OCI-LY1 (cell line): ENCODE measurements around the gene SLC43A2.

Experiments
- H2AFZ ChIP-seq: fragments of 200-600 bp; sonication (generic), shearing (Covaris generic); 2 replicates; pipeline ENCODE4 v1.6.0; 2014; ENCODE audit warnings: antibody characterized with exemption, mild to moderate bottlenecking, low read length
- H3F3A ChIP-seq: fragments of 200-600 bp; sonication (generic), shearing (Covaris generic); 2 replicates; pipeline ENCODE4 v1.6.0; 2014; ENCODE audit warnings: mild to moderate bottlenecking, antibody characterized with exemption, low read length, moderate library complexity; ENCODE audit not compliant: insufficient read depth
- H3K27ac ChIP-seq: fragments of 200-600 bp; sonication (generic); 2 replicates; pipeline ENCODE4 v1.5.1; 2014; ENCODE audit warnings: low read length, mixed run types, mild to moderate bottlenecking, low read depth; ENCODE audit not compliant: poor library complexity, severe bottlenecking
- H3K27me3 ChIP-seq: fragments of 200-600 bp; sonication (generic); 2 replicates; pipeline ENCODE4 v1.6.0; 2014; ENCODE audit warnings: antibody characterized with exemption, mild to moderate bottlenecking, low read length, moderate library complexity; ENCODE audit not compliant: insufficient read depth
- H3K36me3 ChIP-seq: fragments of 200-600 bp; sonication (generic); 2 replicates; pipeline ENCODE4 v1.6.1; 2014; ENCODE audit warnings: mild to moderate bottlenecking, antibody characterized with exemption, low read length, moderate library complexity, mixed read lengths; ENCODE audit not compliant: insufficient read depth
- H3K4me1 ChIP-seq: fragments of 200-600 bp; sonication (generic); 2 replicates; pipeline ENCODE4 v1.5.1; 2014; ENCODE audit warnings: mild to moderate bottlenecking, low read length, moderate library complexity; ENCODE audit not compliant: insufficient read depth, severe bottlenecking
- H3K4me2 ChIP-seq: fragments of 200-600 bp; sonication (generic), shearing (Covaris generic); 2 replicates; pipeline ENCODE4 v1.6.1; 2014; ENCODE audit warnings: low read length
- H3K4me3 ChIP-seq: fragments of 200-600 bp; sonication (generic); 2 replicates; pipeline ENCODE4 v1.5.1; 2014; ENCODE audit warnings: low read length, low read depth, mild to moderate bottlenecking, mixed read lengths; ENCODE audit not compliant: poor library complexity, severe bottlenecking
- H3K79me2 ChIP-seq: fragments of 200-600 bp; shearing (Covaris generic); 2 replicates; pipeline ENCODE4 v1.6.1; 2016; ENCODE audit warnings: mixed run types, low read length, mixed read lengths; ENCODE audit not compliant: insufficient read depth
- H3K9ac ChIP-seq: fragments of 200-600 bp; sonication (generic), shearing (Covaris generic); 2 replicates; pipeline ENCODE4 v1.6.1; 2014; ENCODE audit warnings: mild to moderate bottlenecking, low read length, mixed read lengths
- H3K9me2 ChIP-seq: fragments of 200-600 bp; sonication (generic), shearing (Covaris generic); 2 replicates; pipeline ENCODE4 v1.6.1; 2014; ENCODE audit warnings: low read depth, mild to moderate bottlenecking, low read length, mixed read lengths
- H3K9me3 ChIP-seq: fragments of 200-600 bp; shearing (Covaris generic); 2 replicates; pipeline ENCODE4 v1.6.1; 2014; ENCODE audit warnings: low read length, mixed read lengths
- H4K20me1 ChIP-seq: fragments of 200-600 bp; sonication (generic), shearing (Covaris generic); 2 replicates; pipeline ENCODE4 v1.6.0; 2016; ENCODE audit warnings: mild to moderate bottlenecking, low read length; ENCODE audit not compliant: insufficient read depth
- EZH2 ChIP-seq: fragments of 200-600 bp; sonication (generic), shearing (Covaris generic); IDR thresholded peaks from 2 replicates; pipeline ENCODE4 v1.8.0; 2017; ENCODE audit warnings: borderline replicate concordance, mixed run types, mild to moderate bottlenecking, antibody characterized with exemption, low read length, moderate library complexity, mixed read lengths
- TF ChIP-seq, protein P1 (sequence below): fragments of 200-600 bp; sonication (generic), shearing (Covaris generic); IDR thresholded peaks from 2 replicates; pipeline ENCODE4 v1.5.1; 2017; ENCODE audit warnings: mild to moderate bottlenecking, antibody characterized with exemption, low read length, moderate library complexity, mixed read lengths

SLC43A2 gene

DNA sequence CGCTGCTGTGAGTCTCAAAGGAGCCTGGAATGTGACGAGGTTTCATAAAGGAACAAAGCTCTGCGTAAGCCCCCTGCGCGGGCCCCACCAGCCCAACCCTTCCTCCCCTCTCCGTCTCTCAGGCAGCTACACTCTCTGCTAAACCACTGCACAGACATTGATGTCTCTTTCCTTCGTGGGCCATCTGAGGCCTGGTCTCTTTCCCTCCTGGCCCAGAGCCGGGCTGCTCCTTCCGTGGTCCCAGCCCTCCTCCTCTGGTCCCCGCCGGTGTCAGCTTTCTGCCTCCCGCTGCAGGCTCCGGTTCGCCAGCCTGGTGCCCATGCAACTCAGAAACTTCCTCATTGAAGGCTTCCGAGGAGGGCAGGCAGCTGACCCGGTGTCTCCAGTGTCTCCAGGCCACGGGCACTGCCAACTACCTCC is 9.5 kb upstream of the SLC43A2 start:
- Histone ChIP-seq H3K27ac (no peak overlapping the region), H3K9me2 (no peaks in the 10 kb centered on the region), H3K79me2 (no peaks in the 10 kb centered on the region), H3K9me3 (no peaks in the 10 kb centered on the region), H3K9ac (no peak overlapping the region), H3K4me2 (no peak overlapping the region), H3K4me1 (no peaks in the 10 kb centered on the region), H3K4me3 (no peak overlapping the region), H3K27me3 (peaks cover 4% of the 10 kb centered on the region; the same call in 1 of the 2 replicates), H3F3A (no peaks in the 10 kb centered on the region), H3K36me3 (no peaks in the 10 kb centered on the region), H4K20me1 (no peaks in the 10 kb centered on the region), H2AFZ (no peak overlapping the region)
- no peak for TF ChIP-seq EZH2
- TF ChIP-seq, protein P1, sequence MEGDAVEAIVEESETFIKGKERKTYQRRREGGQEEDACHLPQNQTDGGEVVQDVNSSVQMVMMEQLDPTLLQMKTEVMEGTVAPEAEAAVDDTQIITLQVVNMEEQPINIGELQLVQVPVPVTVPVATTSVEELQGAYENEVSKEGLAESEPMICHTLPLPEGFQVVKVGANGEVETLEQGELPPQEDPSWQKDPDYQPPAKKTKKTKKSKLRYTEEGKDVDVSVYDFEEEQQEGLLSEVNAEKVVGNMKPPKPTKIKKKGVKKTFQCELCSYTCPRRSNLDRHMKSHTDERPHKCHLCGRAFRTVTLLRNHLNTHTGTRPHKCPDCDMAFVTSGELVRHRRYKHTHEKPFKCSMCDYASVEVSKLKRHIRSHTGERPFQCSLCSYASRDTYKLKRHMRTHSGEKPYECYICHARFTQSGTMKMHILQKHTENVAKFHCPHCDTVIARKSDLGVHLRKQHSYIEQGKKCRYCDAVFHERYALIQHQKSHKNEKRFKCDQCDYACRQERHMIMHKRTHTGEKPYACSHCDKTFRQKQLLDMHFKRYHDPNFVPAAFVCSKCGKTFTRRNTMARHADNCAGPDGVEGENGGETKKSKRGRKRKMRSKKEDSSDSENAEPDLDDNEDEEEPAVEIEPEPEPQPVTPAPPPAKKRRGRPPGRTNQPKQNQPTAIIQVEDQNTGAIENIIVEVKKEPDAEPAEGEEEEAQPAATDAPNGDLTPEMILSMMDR = no peak

DNA sequence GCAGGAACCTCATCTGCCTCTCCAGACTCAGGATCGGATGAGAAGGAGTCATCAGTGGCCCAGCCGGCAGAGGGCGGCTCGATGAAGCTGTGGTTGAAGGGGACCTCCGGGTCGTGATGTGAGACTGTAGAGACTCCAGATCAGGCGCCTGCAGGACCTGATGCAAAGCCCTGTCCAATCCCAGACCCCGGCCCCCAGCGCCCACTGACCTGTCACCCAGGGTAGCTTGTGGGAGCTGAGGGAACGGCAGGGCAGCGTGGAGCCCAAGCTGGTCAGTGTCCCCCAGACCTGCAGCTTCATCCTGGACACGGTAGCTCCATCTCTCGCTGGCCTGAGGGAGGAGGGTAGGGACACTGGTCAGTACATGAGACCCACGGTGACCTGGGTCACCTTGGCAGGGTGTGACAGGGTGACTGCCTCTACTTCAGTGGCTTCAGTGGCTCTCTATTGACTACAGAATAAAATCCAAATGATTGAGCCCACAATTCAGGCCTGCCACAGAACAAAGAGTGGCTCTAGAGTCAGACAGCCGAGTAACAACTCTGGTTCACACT is 8.2 kb upstream of the SLC43A2 start:
- TF ChIP-seq, protein P1 = peak; percentile 8; the same call in 1 of the 2 replicates
- TF ChIP-seq EZH2 = no peak
- Histone ChIP-seq H3F3A (no peaks in the 10 kb centered on the region), H3K36me3 (no peaks in the 10 kb centered on the region), H2AFZ (no peak overlapping the region), H3K27ac (no peak overlapping the region), H3K79me2 (no peaks in the 10 kb centered on the region), H4K20me1 (no peaks in the 10 kb centered on the region), H3K4me1 (peaks cover under 1% of the 10 kb centered on the region), H3K9ac (no peak overlapping the region), H3K9me2 (no peaks in the 10 kb centered on the region), H3K27me3 (peaks cover 4% of the 10 kb centered on the region; the same call in 1 of the 2 replicates), H3K9me3 (no peaks in the 10 kb centered on the region), H3K4me2 (no peak overlapping the region), H3K4me3 (no peak overlapping the region)

DNA sequence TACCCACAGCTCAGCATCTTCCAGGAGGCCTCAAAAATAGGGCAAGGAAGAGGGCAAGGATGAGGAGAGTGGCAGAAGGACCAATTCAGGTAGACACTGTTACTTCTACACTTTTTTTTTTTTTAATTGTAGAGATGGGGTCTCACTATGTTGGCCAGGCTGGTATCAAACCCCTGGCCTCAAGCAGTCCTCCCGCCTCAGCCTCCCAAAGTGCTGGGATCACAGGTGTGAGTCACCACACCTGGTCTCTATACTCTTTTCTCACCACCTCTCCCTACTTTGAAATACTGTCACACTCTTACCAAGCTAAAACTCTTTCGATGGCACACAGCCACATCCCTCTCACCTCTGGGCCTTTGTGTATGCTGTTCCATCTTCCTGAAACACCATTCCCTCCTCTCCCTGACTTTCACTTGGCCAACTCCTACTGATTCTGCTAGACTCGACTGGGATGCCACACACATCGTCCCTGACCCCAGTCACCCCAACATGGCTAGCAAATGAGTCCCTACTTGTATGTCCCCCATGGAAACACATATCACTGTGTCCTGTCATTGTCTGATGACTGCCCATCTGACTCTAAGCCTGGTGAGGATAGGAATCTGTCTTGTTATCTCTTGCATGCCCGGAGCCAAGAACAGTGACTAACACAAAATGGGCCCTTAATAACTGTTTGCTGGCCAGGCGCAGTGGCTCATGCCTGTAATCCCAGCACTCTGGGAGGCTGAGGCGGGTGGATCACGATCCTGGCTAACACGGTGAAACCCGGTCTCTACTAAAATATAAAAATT is 7.2 kb upstream of the SLC43A2 start:
- Histone ChIP-seq H3K4me2 (no peak overlapping the region), H3K79me2 (no peaks in the 10 kb centered on the region), H3K9me2 (no peaks in the 10 kb centered on the region), H3K27ac (no peak overlapping the region), H4K20me1 (no peaks in the 10 kb centered on the region), H3K9me3 (no peaks in the 10 kb centered on the region), H3K36me3 (no peaks in the 10 kb centered on the region), H3K4me1 (peaks cover 4% of the 10 kb centered on the region), H3K27me3 (peaks cover 4% of the 10 kb centered on the region; the same call in 1 of the 2 replicates), H3F3A (no peaks in the 10 kb centered on the region), H2AFZ (no peak overlapping the region), H3K4me3 (no peak overlapping the region), H3K9ac (no peak overlapping the region)
- TF ChIP-seq, protein P1 = no peak
- no peak for TF ChIP-seq EZH2
